Suppressor macrophage (primary cell): ENCODE measurements around the gene KCNQ5.

Experiments
- DNase-seq, 4 experiments: peaks; one replicate each; pipeline ENCODE4 v3.0.0-alpha.2; 2020 to 2022

Gene KCNQ5

GRCh38 chr6:72742001-72742673, 120.3 kb downstream of the KCNQ5 start:
- DNase-seq: no peak

- DNase-seq: no peak
Observed at GRCh38 chr6:72746276-72746675, 124.4 kb downstream of the KCNQ5 start.

GRCh38 chr6:72748759-72749158, 126.9 kb downstream of the KCNQ5 start:
- no peak for DNase-seq

GRCh38 chr6:72755752-72756151, 133.9 kb downstream of the KCNQ5 start:
- DNase-seq: no peak

GRCh38 chr6:72757048-72757447, 135.2 kb downstream of the KCNQ5 start:
- DNase-seq: no peak

- no peak for DNase-seq
Observed at GRCh38 chr6:72757926-72758325, 136.1 kb downstream of the KCNQ5 start.

- no peak for DNase-seq
Observed at GRCh38 chr6:72758901-72759300, 137.0 kb downstream of the KCNQ5 start.

- no peak for DNase-seq
Observed at GRCh38 chr6:72760114-72760793, 138.4 kb downstream of the KCNQ5 start.

- no peak for DNase-seq
Observed at GRCh38 chr6:72761761-72762160, 139.9 kb downstream of the KCNQ5 start.

- DNase-seq: no peak
Observed at GRCh38 chr6:72769459-72770125, 147.7 kb downstream of the KCNQ5 start.

- no peak for DNase-seq
Observed at GRCh38 chr6:72770959-72771358, 149.1 kb downstream of the KCNQ5 start.

GRCh38 chr6:72776456-72776855, 154.6 kb downstream of the KCNQ5 start:
- DNase-seq: no peak

- DNase-seq: no peak
Observed at GRCh38 chr6:72781624-72782023, 159.8 kb downstream of the KCNQ5 start.

- DNase-seq: no peak
Observed at GRCh38 chr6:72783035-72783434, 161.2 kb downstream of the KCNQ5 start.

- DNase-seq: no peak
Observed at GRCh38 chr6:72783666-72784065, 161.8 kb downstream of the KCNQ5 start.

GRCh38 chr6:72784071-72784470, 162.2 kb downstream of the KCNQ5 start:
- no peak for DNase-seq

GRCh38 chr6:72784581-72784980, 162.7 kb downstream of the KCNQ5 start:
- DNase-seq: no peak

- no peak for DNase-seq
Observed at GRCh38 chr6:72787391-72788031, 165.6 kb downstream of the KCNQ5 start.

- no peak for DNase-seq
Observed at GRCh38 chr6:72788188-72788587, 166.3 kb downstream of the KCNQ5 start.

GRCh38 chr6:72789145-72789544, 167.3 kb downstream of the KCNQ5 start:
- no peak for DNase-seq

- no peak for DNase-seq
Observed at GRCh38 chr6:72792692-72793091, 170.8 kb downstream of the KCNQ5 start.

- no peak for DNase-seq
Observed at GRCh38 chr6:72793641-72794395, 172.0 kb downstream of the KCNQ5 start.

GRCh38 chr6:72798196-72798595, 176.3 kb downstream of the KCNQ5 start:
- peak in 2 of 4 experiments; percentile 20 to 25 for DNase-seq
